T-helper 1 cell treated with Interleukin-12 subunit alpha and Interleukin-12 subunit beta and Interleukin-4 antibody, amounts not matched to agents 30 μg/mL and 1 μg/mL, for 36 hours (primary cell): Measurements from ENCODE around the gene AP3B2.
"Not testable (repeated sequence)": the region's sequence is repeated elsewhere in the genome, so short reads cannot be mapped to it uniquely, and the experiment has no call there.

ENCODE experiments used
- H3K27ac Mint-ChIP-seq: one replicate; pipeline ENCODE4 v1.8.0; 2021; ENCODE audit warnings: mild to moderate bottlenecking, mixed read lengths
- H3K27me3 Mint-ChIP-seq: one replicate; pipeline ENCODE4 v1.8.0; 2021; ENCODE audit warnings: low read depth, mixed read lengths
- H3K36me3 Mint-ChIP-seq: one replicate; pipeline ENCODE4 v1.8.0; 2021; ENCODE audit warnings: low read depth, mixed read lengths
- H3K4me1 Mint-ChIP-seq: one replicate; pipeline ENCODE4 v1.8.0; 2021; ENCODE audit warnings: low read depth, mixed read lengths
- H3K4me3 Mint-ChIP-seq: one replicate; pipeline ENCODE4 v1.8.0; 2021; ENCODE audit warnings: mild to moderate bottlenecking, moderate library complexity, mixed read lengths
- H3K9me3 Mint-ChIP-seq: one replicate; pipeline ENCODE4 v1.8.0; 2021; ENCODE audit warnings: mixed read lengths

The AP3B2 gene

GRCh38 chr15:82714016-82714415 lies 4.3 kb upstream of the AP3B2 start:
- Mint-ChIP-seq H3K4me3 (no peak overlapping the region), H3K27ac (no peak overlapping the region), H3K9me3 (peaks cover 4% of the 10 kb centered on the region), H3K27me3 (peaks cover 5% of the 10 kb centered on the region), H3K4me1 (no peaks in the 10 kb centered on the region), H3K36me3 (no peaks in the 10 kb centered on the region)

DNA sequence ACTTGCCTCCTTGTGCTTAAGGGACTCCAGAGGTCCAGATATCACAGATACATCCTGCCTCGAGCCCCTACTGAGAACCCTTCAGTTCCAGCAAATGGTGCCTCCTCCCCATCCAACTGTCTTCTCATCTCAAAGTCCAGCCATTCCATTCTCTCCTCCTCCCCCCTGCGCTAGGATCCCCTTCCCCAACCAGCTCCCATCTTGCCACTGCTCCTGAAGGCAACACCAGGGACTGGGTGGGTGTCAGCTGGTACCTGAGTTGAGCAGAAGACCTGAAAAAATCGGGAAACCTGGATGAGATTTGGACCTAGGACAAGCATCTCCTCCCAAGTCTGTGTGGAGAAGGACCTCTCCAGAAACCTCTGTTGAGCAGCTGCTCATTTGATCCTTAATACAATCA lies 2.4 kb upstream of the AP3B2 start:
- no peaks in the 10 kb centered on the region for H3K4me1 Mint-ChIP-seq
- no peak overlapping the region for H3K27ac Mint-ChIP-seq
- no peaks in the 10 kb centered on the region for H3K36me3 Mint-ChIP-seq
- H3K9me3 Mint-ChIP-seq = peaks cover 4% of the 10 kb centered on the region
- no peaks in the 10 kb centered on the region for H3K27me3 Mint-ChIP-seq
- no peak overlapping the region for H3K4me3 Mint-ChIP-seq

DNA sequence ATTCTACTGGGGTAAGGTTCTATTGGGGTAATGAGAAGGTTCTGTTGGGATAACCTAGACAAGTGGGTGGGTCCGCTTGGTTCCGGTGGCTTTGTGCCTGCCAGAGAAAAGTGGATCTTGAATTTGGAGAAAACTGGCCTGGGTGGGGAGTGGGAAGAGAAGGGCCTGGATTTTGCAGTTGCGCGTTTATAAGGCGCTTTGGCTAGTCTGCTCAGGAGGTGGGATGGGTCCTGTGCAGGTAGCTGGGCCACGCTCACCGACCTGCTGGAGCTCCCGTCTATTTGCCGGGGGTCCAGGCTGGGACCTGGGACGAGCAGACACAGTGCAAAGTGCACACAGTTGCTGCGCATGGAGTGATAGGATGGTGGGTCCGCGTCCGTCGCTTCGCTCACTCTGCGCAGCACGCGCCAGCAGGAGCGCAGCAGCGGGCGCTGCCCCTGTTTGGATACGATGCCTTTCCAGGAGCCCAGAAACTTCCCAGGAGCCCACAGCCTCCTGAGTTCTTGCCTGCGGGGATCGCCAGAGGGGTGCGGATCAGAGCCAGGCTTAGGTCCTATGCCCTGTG lies 1.3 kb upstream of the AP3B2 start:
- Mint-ChIP-seq H3K9me3 (no peaks in the 10 kb centered on the region), H3K27ac (no peak overlapping the region), H3K27me3 (no peaks in the 10 kb centered on the region), H3K36me3 (no peaks in the 10 kb centered on the region), H3K4me3 (peak overlapping the region; percentile 20), H3K4me1 (no peaks in the 10 kb centered on the region)

GRCh38 chr15:82710208-82710555 lies 507 bp upstream of the AP3B2 start:
- Mint-ChIP-seq H3K27ac (no peak overlapping the region), H3K27me3 (no peaks in the 10 kb centered on the region), H3K9me3 (no peaks in the 10 kb centered on the region), H3K4me3 (no peak overlapping the region), H3K36me3 (no peaks in the 10 kb centered on the region), H3K4me1 (no peaks in the 10 kb centered on the region)

- H3K36me3 Mint-ChIP-seq = no peaks in the 10 kb centered on the region
- no peak overlapping the region for H3K4me3 Mint-ChIP-seq
- no peak overlapping the region for H3K27ac Mint-ChIP-seq
- H3K27me3 Mint-ChIP-seq = no peaks in the 10 kb centered on the region
- no peaks in the 10 kb centered on the region for H3K9me3 Mint-ChIP-seq
- no peaks in the 10 kb centered on the region for H3K4me1 Mint-ChIP-seq
Measured at GRCh38 chr15:82709081-82709420, 624 bp downstream of the AP3B2 start.

DNA sequence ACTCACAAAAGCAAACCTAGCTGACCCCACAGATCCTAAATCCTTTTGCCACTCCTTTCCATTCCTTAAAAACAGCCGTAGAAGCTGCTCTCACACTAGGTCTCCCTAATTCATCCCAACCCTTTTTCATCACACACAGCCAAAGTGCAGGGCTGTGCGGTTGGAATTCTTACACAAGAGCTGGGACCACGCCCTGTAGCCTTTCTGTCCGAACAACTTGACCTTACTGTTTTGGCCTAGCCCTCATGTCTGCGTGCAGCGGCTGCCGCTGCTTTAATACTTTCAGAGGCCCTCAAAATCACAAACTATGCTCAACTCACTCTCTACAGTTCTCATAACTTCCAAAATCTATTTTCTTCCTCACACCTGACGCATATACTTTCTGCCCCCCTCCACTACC lies 3.8 kb downstream of the AP3B2 start:
- H3K27me3 Mint-ChIP-seq, H3K27ac Mint-ChIP-seq, H3K9me3 Mint-ChIP-seq, H3K4me1 Mint-ChIP-seq, H3K4me3 Mint-ChIP-seq, H3K36me3 Mint-ChIP-seq: not testable (repeated sequence)

DNA sequence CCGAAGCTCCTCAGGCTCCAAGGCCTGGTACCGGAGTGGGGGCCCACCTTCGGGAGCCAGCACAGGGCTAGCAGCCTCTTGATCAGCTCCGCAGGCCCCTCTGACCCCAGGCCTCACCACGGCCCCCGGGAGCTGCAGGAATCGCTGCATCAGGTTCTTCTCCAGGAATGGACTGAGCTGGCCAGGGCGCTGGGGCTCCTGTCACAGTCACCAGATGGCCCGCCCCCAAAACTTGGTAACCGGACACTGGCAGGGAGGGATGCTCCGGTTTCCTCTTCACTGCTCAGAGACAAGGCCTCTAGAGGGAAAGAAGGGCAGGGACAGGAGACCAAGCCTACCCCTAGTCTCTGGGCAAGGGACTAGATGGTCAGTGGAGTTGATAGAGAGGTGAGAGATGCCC lies 9.9 kb downstream of the AP3B2 start:
- H3K27me3 Mint-ChIP-seq = no peaks in the 10 kb centered on the region
- no peaks in the 10 kb centered on the region for H3K4me1 Mint-ChIP-seq
- H3K4me3 Mint-ChIP-seq = no peak overlapping the region

DNA sequence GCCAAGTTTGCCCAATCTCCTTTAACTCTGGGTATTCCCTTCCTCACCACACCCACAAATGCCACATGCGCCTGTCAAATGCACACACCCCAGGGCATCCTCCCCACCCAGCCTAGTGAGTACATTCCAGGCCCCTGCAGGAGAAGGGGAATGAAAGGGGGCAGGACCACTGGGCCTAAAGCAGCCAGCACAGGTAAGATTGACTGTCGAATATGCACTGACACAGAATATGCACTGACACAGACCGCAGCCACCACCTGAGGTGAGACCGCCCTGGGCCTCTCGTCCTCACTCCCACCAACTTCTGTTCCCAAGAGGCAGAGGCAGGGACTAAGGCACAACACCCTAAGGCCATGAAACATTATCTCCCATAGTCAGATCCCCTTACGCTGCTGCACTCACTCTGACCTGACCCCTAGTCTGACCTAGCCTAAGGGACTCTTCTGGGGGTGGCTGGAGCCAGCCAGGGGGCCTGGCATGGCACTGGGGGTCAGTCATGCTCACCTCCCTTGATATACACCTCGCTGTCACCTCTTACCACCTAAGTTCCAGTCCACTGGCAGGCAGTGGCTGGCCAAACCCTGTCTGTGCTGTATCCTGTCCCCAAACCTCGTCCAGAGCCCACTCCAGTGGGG lies 10.8 kb downstream of the AP3B2 start:
- H3K27ac Mint-ChIP-seq = no peak overlapping the region

More for the DNA sequence above, 9.9 kb downstream of the AP3B2 start:
- Mint-ChIP-seq H3K9me3 (no peaks in the 10 kb centered on the region), H3K36me3 (no peaks in the 10 kb centered on the region), H3K27ac (no peak overlapping the region)

DNA sequence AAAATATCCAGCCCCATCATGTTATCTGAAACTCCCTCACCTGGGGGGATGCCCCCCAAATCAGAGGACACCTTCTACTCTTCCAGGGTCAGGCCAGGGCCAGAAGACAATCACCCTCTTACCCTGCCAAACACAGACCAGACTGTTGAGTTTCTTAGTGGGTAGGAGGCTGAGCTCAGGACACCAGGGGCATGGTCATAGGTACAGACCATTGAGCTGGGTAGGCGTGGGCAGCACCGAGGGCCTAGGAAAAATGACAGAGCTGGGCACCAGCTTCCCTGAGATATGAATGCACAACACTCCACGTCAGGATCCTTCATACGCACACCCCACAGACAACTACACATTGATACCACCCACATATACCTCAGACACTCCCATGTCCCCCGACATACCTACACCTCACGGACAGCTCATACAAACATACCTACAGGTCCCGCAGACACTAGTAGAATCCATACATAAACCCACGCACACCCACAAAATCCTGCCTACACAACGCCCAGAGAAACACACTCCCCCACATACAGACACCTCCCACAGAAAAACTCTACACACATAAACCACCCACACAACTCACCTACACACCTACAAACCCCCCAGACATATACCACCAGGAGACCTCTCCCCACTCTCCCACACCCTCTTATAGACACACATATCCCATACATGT lies 11.8 kb downstream of the AP3B2 start:
- H3K36me3 Mint-ChIP-seq = no peaks in the 10 kb centered on the region
- no peaks in the 10 kb centered on the region for H3K27me3 Mint-ChIP-seq
- no peaks in the 10 kb centered on the region for H3K9me3 Mint-ChIP-seq
- H3K27ac Mint-ChIP-seq = no peak overlapping the region
- no peaks in the 10 kb centered on the region for H3K4me1 Mint-ChIP-seq
- no peak overlapping the region for H3K4me3 Mint-ChIP-seq

More for the DNA sequence above, 10.8 kb downstream of the AP3B2 start:
- no peak overlapping the region for H3K4me3 Mint-ChIP-seq
- H3K27me3 Mint-ChIP-seq = no peaks in the 10 kb centered on the region
- H3K36me3 Mint-ChIP-seq = no peaks in the 10 kb centered on the region
- H3K4me1 Mint-ChIP-seq = no peaks in the 10 kb centered on the region
- no peaks in the 10 kb centered on the region for H3K9me3 Mint-ChIP-seq

DNA sequence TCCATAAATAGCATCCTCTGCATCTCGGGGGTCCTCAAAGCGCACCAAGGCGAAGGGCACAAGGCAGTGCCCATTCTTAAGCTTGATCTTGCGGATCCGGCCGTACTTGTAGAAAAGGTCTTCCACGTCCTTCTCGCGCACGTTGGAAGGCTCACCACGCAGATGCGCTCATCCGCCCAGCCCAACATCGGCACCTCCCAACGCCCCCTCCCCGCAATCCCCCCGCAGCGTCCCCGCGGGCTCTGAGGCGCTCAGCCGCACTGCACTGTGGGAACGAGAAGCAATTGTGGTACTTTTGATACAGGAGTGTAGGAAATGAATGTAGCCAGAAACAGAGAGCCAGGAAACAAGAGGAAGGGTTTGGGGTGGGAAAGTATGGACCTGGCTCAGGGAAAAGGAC lies 17.5 kb downstream of the AP3B2 start:
- H3K4me1 Mint-ChIP-seq = no peaks in the 10 kb centered on the region
- no peak overlapping the region for H3K27ac Mint-ChIP-seq
- no peak overlapping the region for H3K4me3 Mint-ChIP-seq
- no peaks in the 10 kb centered on the region for H3K27me3 Mint-ChIP-seq
- no peaks in the 10 kb centered on the region for H3K36me3 Mint-ChIP-seq
- no peaks in the 10 kb centered on the region for H3K9me3 Mint-ChIP-seq

GRCh38 chr15:82689147-82689546 lies 20.5 kb downstream of the AP3B2 start:
- no peaks in the 10 kb centered on the region for H3K27me3 Mint-ChIP-seq
- no peak overlapping the region for H3K27ac Mint-ChIP-seq
- H3K9me3 Mint-ChIP-seq = no peaks in the 10 kb centered on the region
- H3K4me1 Mint-ChIP-seq = no peaks in the 10 kb centered on the region
- H3K4me3 Mint-ChIP-seq = no peak overlapping the region
- H3K36me3 Mint-ChIP-seq = no peaks in the 10 kb centered on the region

- H3K36me3 Mint-ChIP-seq = no peaks in the 10 kb centered on the region
- no peak overlapping the region for H3K4me3 Mint-ChIP-seq
- H3K9me3 Mint-ChIP-seq = no peaks in the 10 kb centered on the region
- H3K27ac Mint-ChIP-seq = no peak overlapping the region
- no peaks in the 10 kb centered on the region for H3K27me3 Mint-ChIP-seq
- no peaks in the 10 kb centered on the region for H3K4me1 Mint-ChIP-seq
Measured at GRCh38 chr15:82688691-82689090, 21.0 kb downstream of the AP3B2 start.

DNA sequence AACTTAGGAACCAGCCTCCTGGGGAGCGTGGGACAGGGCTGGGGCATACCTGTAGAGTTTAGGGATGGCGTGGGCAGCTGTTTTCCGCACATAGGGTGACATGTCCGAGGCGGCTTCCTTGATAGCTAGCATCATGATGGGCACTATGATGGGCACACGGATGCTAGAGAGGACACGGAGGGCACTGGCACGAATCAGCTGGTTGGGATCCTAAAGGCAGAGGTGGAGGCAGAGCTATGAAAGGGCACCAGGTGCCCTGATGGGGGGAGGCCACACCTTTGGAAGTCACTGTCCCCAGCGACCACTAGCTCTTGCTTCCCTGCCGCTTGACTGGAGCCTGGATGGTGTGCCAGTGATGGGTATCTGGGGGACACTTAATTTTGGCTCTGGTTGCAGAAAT lies 28.3 kb downstream of the AP3B2 start:
- Mint-ChIP-seq H3K27me3 (peaks cover 34% of the 10 kb centered on the region), H3K36me3 (no peaks in the 10 kb centered on the region), H3K4me3 (peak overlapping the region; percentile 73), H3K9me3 (no peaks in the 10 kb centered on the region), H3K27ac (no peak overlapping the region), H3K4me1 (peaks cover 7% of the 10 kb centered on the region)

- H3K4me3 Mint-ChIP-seq = peak overlapping the region; percentile 77
- H3K4me1 Mint-ChIP-seq = peaks cover 7% of the 10 kb centered on the region
- H3K27ac Mint-ChIP-seq = peak overlapping the region; percentile 67
- H3K9me3 Mint-ChIP-seq = no peaks in the 10 kb centered on the region
- H3K36me3 Mint-ChIP-seq = no peaks in the 10 kb centered on the region
- H3K27me3 Mint-ChIP-seq = peaks cover 34% of the 10 kb centered on the region
Measured at GRCh38 chr15:82680200-82681102, 29.2 kb downstream of the AP3B2 start.
